Measurements from ENCODE around the gene MAOB. TPM values are rescaled to one million over a fixed set of nuclear protein-coding genes. Genes with fewer than 3 reads are reported as not detected.
"Not testable (repeated sequence)": the region's sequence is repeated elsewhere in the genome, so short reads cannot be mapped to it uniquely, and the experiment has no call there.

MAOB gene
- total RNA-seq, 1 donor from 2014 or later = 3.2 TPM

DNA sequence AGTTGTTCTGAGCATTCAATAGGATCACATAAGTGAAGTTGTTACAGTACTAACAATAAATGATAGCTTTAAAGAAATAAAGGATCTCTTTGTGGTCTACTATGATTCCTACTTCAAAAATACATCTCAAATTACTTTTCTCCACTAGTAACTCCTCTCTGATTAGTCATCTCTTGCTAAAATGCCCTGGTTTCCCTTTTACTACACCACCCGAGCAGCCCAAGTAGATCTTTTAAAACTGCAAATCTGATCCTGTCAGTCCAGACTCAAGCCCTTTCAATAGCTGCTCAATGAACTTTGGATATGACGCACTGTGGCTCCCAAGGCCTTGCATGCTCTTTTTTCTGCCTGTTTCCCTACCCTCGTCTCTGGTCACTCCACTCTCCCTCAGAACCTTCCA lies 128.6 kb downstream of the MAOB start:
- no peak for DNase-seq

DNA sequence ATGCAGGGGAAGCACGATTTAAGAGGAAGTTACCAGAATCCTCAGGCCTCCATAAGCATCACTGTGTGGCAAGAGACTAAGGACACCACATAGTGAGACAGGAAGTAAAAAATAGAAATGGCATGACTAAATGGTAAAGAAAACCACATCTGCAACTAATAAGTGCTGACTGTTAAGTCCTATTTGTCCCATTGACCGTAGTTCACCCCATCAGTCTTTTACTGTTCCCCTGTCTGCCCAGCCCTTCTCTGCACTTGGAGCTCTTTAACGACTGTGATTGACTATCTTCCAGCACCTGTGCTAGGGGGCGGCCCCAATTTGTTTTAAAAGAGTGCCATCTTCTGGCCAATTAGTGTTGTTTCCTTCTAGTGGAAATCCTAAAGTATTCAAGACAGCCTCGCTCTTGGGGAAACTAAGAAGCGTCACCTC lies 132.0 kb downstream of the MAOB start:
- DNase-seq = peak; percentile 72

DNA sequence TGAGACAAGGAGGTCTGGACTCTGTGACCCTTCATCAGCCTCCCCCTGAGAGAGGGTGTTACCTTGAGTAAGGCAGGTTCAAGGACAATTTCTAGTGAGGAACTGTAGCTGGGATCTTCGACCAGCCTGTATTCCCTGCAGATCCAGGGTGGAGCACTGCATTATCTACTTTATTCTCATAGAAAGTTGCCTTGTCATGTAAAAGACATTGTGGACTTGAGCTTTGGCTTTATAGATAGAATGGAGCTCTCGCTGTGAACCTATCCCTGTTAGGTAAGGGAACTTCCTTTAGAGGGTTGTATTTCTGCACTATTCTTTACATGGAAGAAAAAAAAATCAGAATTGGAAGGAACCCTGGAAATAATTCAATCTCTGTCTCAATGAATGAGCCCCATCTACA lies 134.8 kb downstream of the MAOB start:
- no peak for DNase-seq

DNA sequence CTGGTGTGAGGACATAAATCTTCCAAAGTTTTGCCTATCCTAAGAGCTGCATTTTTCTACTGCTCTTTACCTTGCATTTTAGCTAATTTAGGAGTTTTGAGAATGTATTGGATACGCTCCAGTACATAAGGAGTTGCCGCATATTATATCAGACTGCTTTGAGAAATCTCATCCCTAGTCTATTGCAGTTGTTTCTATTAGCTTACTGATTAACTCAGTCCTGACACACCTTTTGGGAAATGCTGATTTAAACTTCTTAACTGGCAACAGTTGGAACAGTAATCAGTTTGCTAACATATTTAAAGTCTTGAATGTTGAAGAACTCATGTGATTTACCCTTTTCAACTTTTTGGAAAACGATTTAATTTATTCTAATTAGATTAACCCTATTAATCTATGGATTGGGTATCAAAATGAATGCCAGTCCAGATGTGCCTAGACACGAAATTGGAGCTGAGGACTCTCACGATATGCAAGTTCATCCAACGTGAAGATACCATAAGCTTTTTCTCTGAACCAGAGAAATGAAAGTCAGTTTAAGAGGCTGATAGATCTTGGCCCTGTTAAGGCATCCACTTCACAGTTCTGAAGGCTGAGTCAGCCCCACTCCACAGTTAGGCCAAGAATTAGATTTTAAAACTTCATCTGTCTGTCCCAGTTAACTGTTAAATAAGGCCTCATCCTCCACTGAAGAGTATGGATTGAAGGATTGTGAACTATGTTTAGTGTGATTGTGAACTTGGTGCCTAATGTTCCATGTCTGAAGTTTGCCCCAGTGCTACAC lies 136.1 kb downstream of the MAOB start:
- DNase-seq = no peak

DNA sequence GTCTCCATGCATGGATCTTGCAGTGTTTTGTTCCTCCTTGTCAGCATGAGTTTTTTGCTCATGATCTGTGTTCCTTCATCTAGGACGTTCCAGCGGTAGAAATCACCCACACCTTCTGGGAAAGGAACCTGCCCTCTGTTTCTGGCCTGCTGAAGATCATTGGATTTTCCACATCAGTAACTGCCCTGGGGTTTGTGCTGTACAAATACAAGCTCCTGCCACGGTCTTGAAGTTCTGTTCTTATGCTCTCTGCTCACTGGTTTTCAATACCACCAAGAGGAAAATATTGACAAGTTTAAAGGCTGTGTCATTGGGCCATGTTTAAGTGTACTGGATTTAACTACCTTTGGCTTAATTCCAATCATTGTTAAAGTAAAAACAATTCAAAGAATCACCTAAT lies 138.0 kb downstream of the MAOB start:
- no peak for DNase-seq

DNA sequence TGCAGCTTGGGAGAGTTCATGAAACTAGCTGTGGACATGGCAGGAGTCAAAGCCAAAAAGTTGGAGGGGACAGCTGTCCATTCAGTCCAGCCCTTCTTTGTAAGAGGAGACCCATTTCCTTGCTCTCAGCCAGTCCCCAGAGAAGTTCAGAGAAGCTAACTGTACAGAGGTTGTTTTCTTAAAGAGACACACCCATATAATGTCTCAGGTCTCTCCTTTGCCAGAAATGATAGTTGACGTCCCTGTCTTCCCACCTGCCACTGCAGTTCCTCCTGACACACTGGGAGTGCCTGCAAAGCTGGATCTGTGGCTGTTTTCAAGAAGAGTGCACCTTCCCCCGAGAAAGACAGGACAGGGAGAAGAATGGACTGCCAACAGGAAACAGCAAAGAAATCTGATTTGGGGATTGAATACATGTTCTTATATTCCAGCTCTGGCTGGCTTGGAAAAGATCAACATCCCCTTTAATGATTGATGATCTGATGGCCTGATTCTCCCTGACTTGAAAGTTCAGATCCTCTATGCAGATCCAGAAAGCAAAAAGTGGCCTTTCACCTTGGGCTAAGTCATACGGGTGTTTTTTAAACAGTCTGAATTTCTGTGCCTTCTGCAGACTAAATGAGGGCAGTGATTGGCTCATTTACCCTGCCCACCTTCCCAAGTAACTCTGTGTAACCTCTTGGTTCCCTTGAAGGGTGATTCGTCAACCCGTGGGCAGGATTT lies 139.0 kb downstream of the MAOB start:
- no peak for DNase-seq

DNA sequence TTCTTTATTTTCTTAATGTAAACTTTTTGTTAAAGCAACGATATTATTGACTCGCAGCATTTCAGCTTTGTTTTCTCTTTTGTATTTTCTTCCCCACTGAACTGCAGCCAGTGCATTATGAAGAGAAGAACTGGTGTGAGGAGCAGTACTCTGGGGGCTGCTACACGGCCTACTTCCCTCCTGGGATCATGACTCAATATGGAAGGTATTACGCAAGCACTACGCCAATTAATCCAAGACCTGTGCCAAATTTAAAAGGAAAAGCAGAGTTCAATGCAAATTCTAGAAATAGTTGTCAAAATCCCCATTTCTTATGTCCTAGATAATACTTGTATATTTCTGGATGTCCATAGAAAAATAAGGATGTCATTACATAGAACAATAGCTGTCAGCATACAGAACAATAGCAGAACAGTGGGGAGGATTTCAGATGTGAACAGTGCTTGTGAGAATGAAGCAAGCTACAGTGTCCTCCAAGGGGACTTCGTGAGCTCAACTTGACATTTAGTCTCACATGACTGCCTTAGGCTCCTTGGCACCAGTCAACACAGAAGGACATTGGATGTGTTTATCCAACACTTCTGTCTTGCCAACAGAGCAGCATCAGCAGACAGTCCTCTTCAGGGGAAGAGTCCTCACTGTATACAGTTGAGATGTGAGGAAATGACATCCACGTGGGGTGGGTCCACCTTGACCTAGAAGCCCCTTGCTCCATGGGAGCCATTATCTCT lies 140.2 kb downstream of the MAOB start:
- peak; percentile 18 for DNase-seq

DNA sequence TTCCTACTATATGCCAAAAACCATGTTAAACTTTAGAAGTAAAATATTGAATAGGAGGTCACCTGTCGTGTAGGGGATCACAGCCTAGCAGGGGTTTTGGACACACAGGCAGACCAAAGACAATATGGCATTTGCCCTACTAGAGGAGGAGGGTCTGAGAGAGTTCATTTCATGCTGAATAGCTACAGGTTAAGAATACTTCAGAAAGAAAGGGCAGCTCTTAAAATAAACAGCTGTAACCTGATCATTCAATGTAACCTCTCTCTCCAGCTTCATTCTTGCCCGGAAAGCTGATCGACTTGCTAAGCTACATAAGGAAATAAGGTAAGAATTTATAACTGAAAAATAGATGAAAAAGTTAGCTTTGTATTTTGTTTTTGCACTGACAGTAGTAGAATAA lies 146.3 kb downstream of the MAOB start:
- DNase-seq = no peak

DNA sequence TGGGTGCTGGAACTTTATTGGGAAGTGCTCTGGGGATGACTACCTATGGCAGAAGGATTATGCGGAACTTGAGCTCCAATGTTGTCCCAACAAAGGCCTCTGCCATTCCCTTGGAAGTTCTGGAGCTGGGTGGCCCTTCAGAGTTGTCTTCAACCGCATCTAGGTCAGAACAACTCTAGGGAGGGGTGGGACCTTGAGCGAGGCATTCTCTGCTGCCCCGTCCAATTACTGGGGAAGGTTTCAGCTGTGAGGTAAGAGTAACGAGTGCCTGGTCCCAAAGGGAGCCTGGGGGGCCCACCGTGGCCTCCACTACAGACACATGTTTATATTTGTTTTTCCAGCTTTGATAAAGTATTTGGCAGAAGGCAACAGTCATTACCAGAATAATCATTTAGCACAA lies 146.7 kb downstream of the MAOB start:
- DNase-seq = no peak

DNA sequence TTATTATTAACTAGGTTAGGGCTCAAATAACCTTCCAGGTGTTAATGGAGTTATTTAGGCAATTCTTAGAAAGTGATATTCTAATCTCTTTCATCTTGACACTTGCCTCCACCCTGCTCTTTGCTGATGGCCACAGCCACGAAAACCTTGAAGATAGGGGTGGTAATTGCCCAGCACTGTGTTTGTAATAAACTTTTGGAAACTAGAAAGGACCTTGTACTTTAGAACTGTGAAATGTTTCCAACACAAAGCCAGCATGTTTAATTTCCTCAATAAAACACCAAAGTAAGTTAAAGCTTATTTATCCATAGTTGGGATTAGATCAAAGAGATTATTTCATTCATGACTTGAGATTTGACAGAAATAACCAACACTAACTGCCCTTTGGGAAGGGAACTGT lies 147.8 kb downstream of the MAOB start:
- DNase-seq = no peak

DNA sequence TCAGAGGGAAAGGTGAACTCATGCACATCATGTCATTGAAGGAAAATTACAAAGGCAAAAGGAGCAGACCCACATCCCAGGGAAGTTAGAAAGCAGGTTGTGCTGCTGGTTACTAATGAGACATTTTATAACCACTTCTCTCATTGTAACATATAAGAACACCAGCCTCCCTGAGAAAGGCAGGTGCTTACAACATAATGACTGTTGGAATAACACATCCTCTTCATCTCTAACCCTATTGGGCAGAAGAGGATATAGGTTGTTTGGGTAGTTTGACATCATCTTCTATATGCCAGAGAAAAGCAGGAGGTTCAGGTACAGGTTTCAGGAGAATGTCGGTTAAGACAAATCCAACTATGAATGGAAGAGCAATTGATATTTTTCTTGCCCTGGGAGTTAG lies 148.6 kb downstream of the MAOB start:
- no peak for DNase-seq

DNA sequence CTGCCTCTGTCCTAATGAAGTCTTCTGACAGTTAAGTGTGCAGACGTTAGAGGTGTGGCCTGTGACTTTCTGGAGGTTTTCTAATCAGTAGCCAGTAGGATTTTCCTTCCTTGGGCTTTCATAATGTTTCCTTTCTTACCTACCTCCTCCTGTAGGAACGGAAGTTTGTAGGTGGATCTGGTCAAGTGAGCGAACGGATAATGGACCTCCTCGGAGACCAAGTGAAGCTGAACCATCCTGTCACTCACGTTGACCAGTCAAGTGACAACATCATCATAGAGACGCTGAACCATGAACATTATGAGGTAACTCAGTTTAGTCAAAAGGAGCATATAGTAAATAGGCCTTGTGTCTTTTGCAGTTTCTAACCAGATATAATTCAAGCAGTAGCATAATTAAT lies 151.2 kb downstream of the MAOB start:
- no peak for DNase-seq

DNA sequence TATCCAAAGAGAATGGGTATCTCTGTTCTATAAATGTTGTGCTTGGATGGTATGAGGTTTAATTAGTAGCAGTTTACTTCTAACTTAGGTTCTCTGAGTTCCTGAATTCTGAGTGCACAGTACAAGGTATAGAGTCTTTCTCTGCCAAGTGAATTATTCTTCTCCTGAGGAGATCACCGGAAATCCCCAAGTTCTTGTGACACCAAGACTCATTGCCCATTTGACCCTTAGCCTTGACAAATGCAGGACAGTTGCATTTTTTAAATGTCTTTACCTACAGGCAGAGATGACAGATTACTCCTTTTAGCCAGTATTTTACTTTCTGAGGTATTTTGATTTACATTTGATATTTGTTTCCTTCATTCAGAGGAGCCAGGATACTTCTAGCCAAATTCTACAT lies 153.3 kb downstream of the MAOB start:
- DNase-seq = no peak

DNA sequence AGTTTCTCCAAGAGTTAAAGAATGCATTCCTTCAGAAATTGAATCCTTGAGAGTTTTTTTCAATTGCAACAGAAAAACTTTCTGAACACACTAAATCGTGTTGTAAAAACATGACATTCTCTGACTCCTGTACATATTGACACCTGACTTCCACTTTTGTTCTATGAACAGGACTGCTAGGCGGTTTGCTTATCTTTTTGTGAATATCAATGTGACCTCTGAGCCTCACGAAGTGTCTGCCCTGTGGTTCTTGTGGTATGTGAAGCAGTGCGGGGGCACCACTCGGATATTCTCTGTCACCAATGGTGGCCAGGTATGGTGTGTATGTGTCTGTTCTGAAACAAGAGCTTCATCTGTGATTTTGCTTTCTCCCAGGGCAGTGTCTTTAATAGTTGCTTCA lies 154.2 kb downstream of the MAOB start:
- no peak for DNase-seq

DNA sequence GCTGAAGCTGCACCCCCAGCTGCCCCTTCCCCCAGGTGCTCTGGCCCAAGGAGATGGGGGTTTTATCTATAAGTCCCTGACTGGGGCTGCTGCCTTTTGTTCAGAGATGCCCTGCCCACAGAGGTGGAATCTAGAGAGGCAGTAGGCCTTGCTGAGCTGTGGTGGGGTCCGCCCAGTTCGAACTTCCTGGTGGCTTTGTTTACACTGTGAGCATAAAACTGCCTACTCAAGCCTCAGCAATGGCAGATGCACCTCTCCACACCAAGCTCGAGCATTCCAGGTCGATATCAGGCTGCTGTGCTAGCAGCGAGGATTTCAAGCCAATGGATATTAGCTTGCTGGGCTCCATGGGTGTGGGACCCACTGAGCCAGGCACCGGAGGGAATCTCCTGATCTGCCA lies 155.0 kb downstream of the MAOB start:
- not testable (repeated sequence) for DNase-seq

DNA sequence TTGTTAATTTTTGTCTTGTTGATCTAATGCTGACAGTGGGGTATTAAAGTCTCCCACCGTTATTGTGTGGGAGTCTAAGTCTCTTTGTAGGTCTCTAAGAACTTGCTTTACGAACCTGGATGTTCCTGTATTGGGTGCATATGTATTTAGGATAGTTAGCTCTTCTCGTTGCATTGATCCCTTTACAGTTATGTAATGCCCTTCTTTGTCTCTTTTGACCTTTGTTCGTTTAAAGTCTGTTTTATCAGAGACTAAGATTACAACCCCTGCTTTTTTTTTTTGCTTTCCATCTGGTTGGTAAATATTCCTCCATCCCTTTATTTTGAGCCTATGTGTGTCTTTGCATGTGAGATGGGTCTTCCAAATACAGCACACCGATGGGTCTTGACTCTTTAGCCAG lies 157.0 kb downstream of the MAOB start:
- DNase-seq = not testable (repeated sequence)

DNA sequence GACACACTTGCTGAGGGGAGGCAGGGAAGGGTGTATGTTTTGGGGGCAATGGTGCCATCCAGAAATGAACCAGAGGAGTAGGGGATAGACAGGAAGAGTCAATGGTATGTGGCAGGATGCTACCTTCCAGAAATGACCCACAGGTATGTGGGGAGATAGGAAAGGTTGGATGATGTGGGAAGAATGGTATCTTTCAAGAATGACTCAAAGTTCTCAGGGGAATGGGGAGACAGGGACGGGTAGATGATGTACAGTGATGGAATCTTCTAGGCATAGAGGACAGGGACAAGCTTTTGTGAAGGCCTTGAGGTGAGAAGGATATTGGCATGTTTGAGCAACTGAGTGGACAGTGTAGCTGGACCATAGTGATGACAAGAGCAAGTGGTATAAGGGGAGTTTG lies 161.3 kb downstream of the MAOB start:
- DNase-seq = no peak

DNA sequence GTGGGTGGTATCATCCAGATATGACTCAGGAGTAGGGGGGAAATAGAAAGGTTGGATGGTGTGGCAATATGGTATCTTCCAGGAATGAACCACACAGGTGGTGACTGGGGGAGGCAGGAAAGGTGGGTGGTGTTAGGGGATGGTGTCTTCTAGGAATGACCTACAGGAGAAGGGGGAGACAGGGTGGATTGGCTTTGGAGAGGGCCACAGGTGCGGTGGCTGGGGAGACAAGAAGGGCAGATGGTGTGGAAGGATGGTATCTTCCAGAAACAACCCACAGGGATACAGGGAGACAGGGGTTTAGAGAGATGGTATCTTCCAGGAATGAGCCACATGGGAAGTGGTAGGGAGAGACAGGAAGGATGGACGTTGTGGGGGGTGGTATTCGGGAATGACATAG lies 162.2 kb downstream of the MAOB start:
- no peak for DNase-seq

DNA sequence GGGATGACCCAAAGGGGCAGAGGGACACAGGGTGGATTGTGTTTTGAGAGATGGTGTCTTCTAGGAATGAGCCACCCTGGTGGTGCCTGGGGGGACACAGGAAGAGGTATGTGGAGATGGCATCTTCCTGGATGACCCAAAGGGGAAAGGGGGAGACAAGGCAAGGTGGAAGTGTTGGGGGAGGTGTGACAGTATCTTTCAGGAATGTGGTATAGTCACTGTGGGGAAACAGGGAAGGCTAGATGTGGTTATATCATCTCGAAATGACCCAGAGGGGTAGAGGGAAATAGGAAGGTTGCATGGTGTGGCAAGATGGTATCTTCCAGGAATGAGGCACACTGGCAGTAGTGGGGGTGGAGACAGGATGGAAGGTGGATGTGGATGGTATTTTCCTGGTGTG lies 163.3 kb downstream of the MAOB start:
- DNase-seq = no peak

DNA sequence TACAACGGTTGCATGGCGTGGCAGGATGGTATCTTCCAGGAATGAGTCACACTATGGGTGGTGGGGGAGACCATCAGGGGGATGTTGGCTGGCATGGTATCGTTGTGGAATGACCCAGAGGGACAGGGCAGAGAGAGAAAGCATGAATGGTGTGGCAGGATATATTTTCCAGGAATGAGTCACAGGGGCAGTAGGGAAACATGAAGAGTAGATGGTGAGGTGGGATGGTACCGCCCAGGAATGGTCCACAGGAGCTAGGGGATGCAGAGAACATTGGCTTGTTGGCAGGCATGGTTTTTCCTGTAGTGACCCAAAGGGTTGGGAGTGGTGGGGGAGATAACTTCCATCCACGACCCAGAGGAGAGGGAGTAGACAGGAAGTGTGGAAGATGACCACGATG lies 163.7 kb downstream of the MAOB start:
- DNase-seq = no peak

DNA sequence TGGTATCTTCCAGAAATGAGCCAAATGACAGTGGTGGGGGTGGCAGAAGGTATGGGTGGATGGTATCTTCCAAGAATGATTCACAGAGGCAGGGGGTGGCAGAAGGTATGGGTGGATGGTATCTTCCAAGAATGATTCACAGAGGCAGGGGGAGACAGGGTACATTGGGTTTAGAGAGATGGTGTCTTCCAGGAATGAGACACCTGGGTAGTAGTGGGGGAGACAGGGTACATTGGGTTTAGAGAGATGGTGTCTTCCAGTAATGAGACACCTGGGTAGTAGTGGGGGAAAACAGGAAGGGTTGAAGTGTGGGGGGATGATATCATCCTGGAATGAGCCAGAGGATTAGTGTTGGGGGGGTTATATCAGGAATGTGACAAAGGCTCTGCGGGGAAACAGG lies 164.2 kb downstream of the MAOB start:
- no peak for DNase-seq

DNA sequence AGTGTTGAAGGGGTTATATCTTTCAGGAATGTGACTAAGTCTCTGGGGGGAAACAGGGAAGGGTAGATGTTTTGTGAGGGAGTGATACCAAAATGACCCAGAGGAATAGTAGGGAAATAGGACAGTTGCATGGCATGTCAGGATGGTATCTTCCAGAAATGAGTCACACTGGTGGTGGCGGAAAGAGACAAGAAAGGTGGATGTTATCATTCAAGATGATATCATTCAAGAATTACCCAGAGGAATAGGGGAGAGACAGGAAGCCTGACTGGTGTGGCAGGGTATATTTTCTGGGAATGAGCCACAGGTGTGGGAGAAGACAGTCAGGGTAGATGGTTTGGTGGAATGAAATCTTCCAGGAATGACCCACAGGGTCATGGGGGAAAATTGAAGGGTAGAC lies 165.1 kb downstream of the MAOB start:
- no peak for DNase-seq

DNA sequence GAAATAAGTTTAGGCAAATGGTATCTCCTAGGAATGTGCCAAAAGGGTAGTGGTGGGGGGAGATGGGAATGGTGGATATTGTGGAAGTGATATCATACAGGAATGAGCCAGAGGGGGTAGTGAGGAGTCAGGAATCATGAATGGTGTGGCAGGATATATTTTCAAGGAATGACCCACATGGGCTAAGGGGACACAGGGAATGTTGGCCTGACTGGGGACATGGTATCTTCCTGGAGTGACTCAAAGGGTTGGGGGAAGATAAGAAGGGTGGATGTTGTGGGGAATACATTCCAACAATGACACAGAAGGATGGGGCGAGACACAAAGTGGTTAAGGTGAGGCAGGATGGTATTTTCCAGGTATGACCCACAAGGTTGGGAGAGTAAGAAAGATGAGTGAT lies 165.6 kb downstream of the MAOB start:
- no peak for DNase-seq

Data from tongue (tissue), 2 donors.